Neural cell (in vitro differentiated cells): Measurements from ENCODE around the gene SNURF.

Experiments used
- EP300 ChIP-seq: fragments of 450-650 bp; conservative IDR thresholded peaks from 2 replicates; pipeline ENCODE4 v1.6.1; 2014; ENCODE audit warnings: antibody characterized with exemption, mild to moderate bottlenecking, moderate library complexity; ENCODE audit not compliant: poor library complexity, severe bottlenecking
- EZH2 ChIP-seq: fragments of 200-600, 300-800 bp; shearing (Covaris generic), sonication (generic); IDR thresholded peaks from 2 replicates; pipeline ENCODE4 v1.6.1; 2014; ENCODE audit warnings: antibody characterized with exemption, low read length, borderline replicate concordance, mild to moderate bottlenecking; ENCODE audit not compliant: insufficient read depth, poor library complexity, severe bottlenecking
- MXI1 ChIP-seq: fragments of 450-650 bp; conservative IDR thresholded peaks from 2 replicates; pipeline ENCODE4 v1.6.1; 2014; ENCODE audit warnings: antibody characterized with exemption, mild to moderate bottlenecking; ENCODE audit not compliant: poor library complexity, severe bottlenecking
- POLR2AphosphoS5 ChIP-seq: IDR thresholded peaks from 2 replicates; pipeline ENCODE4 v1.6.1; 2012
- RAD21 ChIP-seq: fragments of 450-650 bp; conservative IDR thresholded peaks from 2 replicates; pipeline ENCODE4 v1.6.1; 2014; ENCODE audit warnings: antibody characterized with exemption, mild to moderate bottlenecking, moderate library complexity
- SMC3 ChIP-seq: fragments of 450-650 bp; conservative IDR thresholded peaks from 2 replicates; pipeline ENCODE4 v1.6.1; 2014; ENCODE audit warnings: antibody characterized with exemption, mild to moderate bottlenecking, moderate library complexity; ENCODE audit not compliant: poor library complexity
- TAF1 ChIP-seq: IDR thresholded peaks from 2 replicates; pipeline ENCODE4 v1.6.1; 2012; ENCODE audit warnings: low read depth
- TF ChIP-seq, protein P1 (sequence below): fragments of 450-650 bp; IDR thresholded peaks from 2 replicates; pipeline ENCODE4 v1.5.1; 2014; ENCODE audit warnings: antibody characterized with exemption, mild to moderate bottlenecking, moderate library complexity; ENCODE audit not compliant: poor library complexity, severe bottlenecking
- TF ChIP-seq, protein P2 (sequence below): IDR thresholded peaks from 2 replicates; pipeline ENCODE4 v1.6.1; 2012; ENCODE audit warnings: borderline replicate concordance

DNA sequence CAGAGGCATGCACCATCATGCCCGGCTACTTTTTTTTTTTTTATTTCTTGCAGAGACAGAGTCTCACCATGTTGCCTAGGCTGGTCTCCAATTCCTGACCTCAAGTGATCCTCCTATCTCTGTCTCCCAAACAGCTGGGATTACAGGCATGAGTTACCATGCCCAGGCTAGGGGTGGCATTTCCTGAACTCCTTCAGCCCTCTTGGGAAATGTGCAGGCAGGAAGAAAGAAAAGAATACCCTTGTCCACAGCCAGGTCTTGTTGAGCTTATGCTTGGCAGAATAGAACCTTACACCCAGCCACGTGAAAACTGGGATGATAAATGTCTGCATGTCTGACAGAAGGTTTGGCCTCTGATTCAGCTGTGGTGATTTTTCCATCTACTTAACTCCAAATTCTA, 30.2 kb upstream of the SNURF start:
- TF ChIP-seq EP300 (no peak), RAD21 (no peak), POLR2AphosphoS5 (no peak), EZH2 (no peak), TAF1 (no peak), SMC3 (no peak), MXI1 (no peak)
- TF ChIP-seq, protein P1, sequence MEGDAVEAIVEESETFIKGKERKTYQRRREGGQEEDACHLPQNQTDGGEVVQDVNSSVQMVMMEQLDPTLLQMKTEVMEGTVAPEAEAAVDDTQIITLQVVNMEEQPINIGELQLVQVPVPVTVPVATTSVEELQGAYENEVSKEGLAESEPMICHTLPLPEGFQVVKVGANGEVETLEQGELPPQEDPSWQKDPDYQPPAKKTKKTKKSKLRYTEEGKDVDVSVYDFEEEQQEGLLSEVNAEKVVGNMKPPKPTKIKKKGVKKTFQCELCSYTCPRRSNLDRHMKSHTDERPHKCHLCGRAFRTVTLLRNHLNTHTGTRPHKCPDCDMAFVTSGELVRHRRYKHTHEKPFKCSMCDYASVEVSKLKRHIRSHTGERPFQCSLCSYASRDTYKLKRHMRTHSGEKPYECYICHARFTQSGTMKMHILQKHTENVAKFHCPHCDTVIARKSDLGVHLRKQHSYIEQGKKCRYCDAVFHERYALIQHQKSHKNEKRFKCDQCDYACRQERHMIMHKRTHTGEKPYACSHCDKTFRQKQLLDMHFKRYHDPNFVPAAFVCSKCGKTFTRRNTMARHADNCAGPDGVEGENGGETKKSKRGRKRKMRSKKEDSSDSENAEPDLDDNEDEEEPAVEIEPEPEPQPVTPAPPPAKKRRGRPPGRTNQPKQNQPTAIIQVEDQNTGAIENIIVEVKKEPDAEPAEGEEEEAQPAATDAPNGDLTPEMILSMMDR: no peak
- TF ChIP-seq, protein P2, sequence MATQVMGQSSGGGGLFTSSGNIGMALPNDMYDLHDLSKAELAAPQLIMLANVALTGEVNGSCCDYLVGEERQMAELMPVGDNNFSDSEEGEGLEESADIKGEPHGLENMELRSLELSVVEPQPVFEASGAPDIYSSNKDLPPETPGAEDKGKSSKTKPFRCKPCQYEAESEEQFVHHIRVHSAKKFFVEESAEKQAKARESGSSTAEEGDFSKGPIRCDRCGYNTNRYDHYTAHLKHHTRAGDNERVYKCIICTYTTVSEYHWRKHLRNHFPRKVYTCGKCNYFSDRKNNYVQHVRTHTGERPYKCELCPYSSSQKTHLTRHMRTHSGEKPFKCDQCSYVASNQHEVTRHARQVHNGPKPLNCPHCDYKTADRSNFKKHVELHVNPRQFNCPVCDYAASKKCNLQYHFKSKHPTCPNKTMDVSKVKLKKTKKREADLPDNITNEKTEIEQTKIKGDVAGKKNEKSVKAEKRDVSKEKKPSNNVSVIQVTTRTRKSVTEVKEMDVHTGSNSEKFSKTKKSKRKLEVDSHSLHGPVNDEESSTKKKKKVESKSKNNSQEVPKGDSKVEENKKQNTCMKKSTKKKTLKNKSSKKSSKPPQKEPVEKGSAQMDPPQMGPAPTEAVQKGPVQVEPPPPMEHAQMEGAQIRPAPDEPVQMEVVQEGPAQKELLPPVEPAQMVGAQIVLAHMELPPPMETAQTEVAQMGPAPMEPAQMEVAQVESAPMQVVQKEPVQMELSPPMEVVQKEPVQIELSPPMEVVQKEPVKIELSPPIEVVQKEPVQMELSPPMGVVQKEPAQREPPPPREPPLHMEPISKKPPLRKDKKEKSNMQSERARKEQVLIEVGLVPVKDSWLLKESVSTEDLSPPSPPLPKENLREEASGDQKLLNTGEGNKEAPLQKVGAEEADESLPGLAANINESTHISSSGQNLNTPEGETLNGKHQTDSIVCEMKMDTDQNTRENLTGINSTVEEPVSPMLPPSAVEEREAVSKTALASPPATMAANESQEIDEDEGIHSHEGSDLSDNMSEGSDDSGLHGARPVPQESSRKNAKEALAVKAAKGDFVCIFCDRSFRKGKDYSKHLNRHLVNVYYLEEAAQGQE: no peak
